Stimulated activated CD4-positive, alpha-beta T cell treated with anti-CD3 and anti-CD28 coated beads, Interleukin-4, amount 100 ng/mL, for 48 hours (primary cell): ENCODE data around the gene SCYL2.
"Not testable (repeated sequence)": the region's sequence is repeated elsewhere in the genome, so short reads cannot be mapped to it uniquely, and the experiment has no call there.

ENCODE experiments used
- DNase-seq, 2 donors: peaks; one replicate each; pipeline ENCODE4 v3.0.0-alpha.2; 2020; ENCODE audit warnings: low read depth in 2 of 2

Gene SCYL2

GRCh38 chr12:100265732-100266584 lies 1.0 kb upstream of the SCYL2 start:
- DNase-seq, result no peak

GRCh38 chr12:100266585-100266834 lies 467 bp upstream of the SCYL2 start:
- peak; percentile 93 to 96 for DNase-seq

GRCh38 chr12:100267603-100268281 lies 765 bp downstream of the SCYL2 start:
- peak in 1 of 2 donors; percentile 8 for DNase-seq

GRCh38 chr12:100268835-100269564 lies 2.0 kb downstream of the SCYL2 start:
- DNase-seq, result no peak

- no peak for DNase-seq
These were observed 6.8 kb downstream of the SCYL2 start for GRCh38 chr12:100273782-100274181.

GRCh38 chr12:100274291-100274690 lies 7.3 kb downstream of the SCYL2 start:
- DNase-seq, result no peak

GRCh38 chr12:100279159-100279558 lies 12.2 kb downstream of the SCYL2 start:
- DNase-seq, result no peak

GRCh38 chr12:100279607-100280244 lies 12.7 kb downstream of the SCYL2 start:
- no peak for DNase-seq

GRCh38 chr12:100284556-100284955 lies 17.6 kb downstream of the SCYL2 start:
- DNase-seq, result not testable (repeated sequence)

- no peak for DNase-seq
These were observed 22.1 kb downstream of the SCYL2 start for GRCh38 chr12:100289038-100289437.

GRCh38 chr12:100290016-100290415 lies 23.0 kb downstream of the SCYL2 start:
- DNase-seq, result no peak

GRCh38 chr12:100293017-100293416 lies 26.0 kb downstream of the SCYL2 start:
- no peak for DNase-seq

- DNase-seq, result not testable (repeated sequence)
These were observed 27.4 kb downstream of the SCYL2 start for GRCh38 chr12:100294366-100294765.

- no peak for DNase-seq
These were observed 29.0 kb downstream of the SCYL2 start for GRCh38 chr12:100295764-100296555.

- no peak for DNase-seq
These were observed 35.1 kb downstream of the SCYL2 start for GRCh38 chr12:100302081-100302480.

- no peak for DNase-seq
These were observed 36.9 kb downstream of the SCYL2 start for GRCh38 chr12:100303831-100304230.

- not testable (repeated sequence) for DNase-seq
These were observed 37.4 kb downstream of the SCYL2 start for GRCh38 chr12:100304334-100304733.

- DNase-seq, result not testable (repeated sequence)
These were observed 41.2 kb downstream of the SCYL2 start for GRCh38 chr12:100308138-100308537.

- no peak for DNase-seq
These were observed 44.3 kb downstream of the SCYL2 start for GRCh38 chr12:100311317-100311716.

- DNase-seq, result no peak
These were observed 50.4 kb downstream of the SCYL2 start for GRCh38 chr12:100317371-100317770.

GRCh38 chr12:100324498-100324897 lies 57.5 kb downstream of the SCYL2 start:
- DNase-seq, result no peak
